ENCODE data around the gene PSMG4. TPM values are rescaled to one million over a fixed set of nuclear protein-coding genes. Genes with fewer than 3 reads are reported as not detected.

The PSMG4 gene
- total RNA-seq, 5 donors from 2014 or later (not counting 1 experiment from before 2014, with no cell fraction given) = 18.8 to 42.6 (median 33.6) TPM

GRCh38 chr6:3307436-3307835 is 48.7 kb downstream of the PSMG4 start:
- ChIA-PET CTCF (no interaction called here), POLR2A (no interaction called here)
- H3K27me3 ChIP-seq (replicated peaks in 1 of 2; ENCODE audit: control insufficient read depth in 2 of 2, extremely low read depth in 1 of 2, insufficient read depth in 2 of 2, low read length in 1 of 2) = peaks cover 0 to 18% of the 10 kb centered on the region in 2 experiments
- no peak overlapping the region for H3K4me3 Mint-ChIP-seq
- H3K36me3 ChIP-seq (ENCODE audit: control insufficient read depth in 2 of 2, extremely low read depth in 1 of 2, insufficient read depth in 1 of 2, low read length in 1 of 2) = peaks cover 0 to 2% of the 10 kb centered on the region in 2 donors
- no peaks in the 10 kb centered on the region for H3K4me1 ChIP-seq (ENCODE audit: control insufficient read depth in 1 of 2, extremely low read depth in 1 of 2, insufficient read depth in 2 of 2, low read length in 2 of 2)
- peaks cover 0 to 5% (median 0%) of the 10 kb centered on the region in 3 donors for H3K9me3 Mint-ChIP-seq
- H3K4me1 Mint-ChIP-seq = no peaks in the 10 kb centered on the region
- H3K4me3 ChIP-seq (ENCODE audit: control insufficient read depth in 1 of 2, extremely low read depth in 1 of 2, low read length in 1 of 2) = no peak overlapping the region
- DNase-seq (no peak), ATAC-seq (replicated peaks in 1 of 4) (no peak)
- WGBS (ENCODE audit: insufficient coverage) = 92% methylated on average over 8 of the region's 12 CpGs
- no peak overlapping the region for H3K27ac ChIP-seq (ENCODE audit: low read length)
- H3K27ac Mint-ChIP-seq = no peak overlapping the region
- H3K9me3 ChIP-seq = no peaks in the 10 kb centered on the region
- peaks cover 0 to 5% of the 10 kb centered on the region in 2 donors for H3K27me3 Mint-ChIP-seq
- H3K36me3 Mint-ChIP-seq = peaks cover 17% of the 10 kb centered on the region

- Histone ChIP-seq H3K4me1 (ENCODE audit: control insufficient read depth in 1 of 2, extremely low read depth in 1 of 2, insufficient read depth in 2 of 2, low read length in 2 of 2) (no peaks in the 10 kb centered on the region), H3K4me3 (ENCODE audit: control insufficient read depth in 1 of 2, extremely low read depth in 1 of 2, low read length in 1 of 2) (no peak overlapping the region), H3K36me3 (ENCODE audit: control insufficient read depth in 2 of 2, extremely low read depth in 1 of 2, insufficient read depth in 1 of 2, low read length in 1 of 2) (peaks cover 0 to 2% of the 10 kb centered on the region in 2 donors), H3K27me3 (replicated peaks in 1 of 2; ENCODE audit: control insufficient read depth in 2 of 2, extremely low read depth in 1 of 2, insufficient read depth in 2 of 2, low read length in 1 of 2) (peaks cover 0 to 21% of the 10 kb centered on the region in 2 experiments), H3K27ac (ENCODE audit: low read length) (no peak overlapping the region), H3K9me3 (no peaks in the 10 kb centered on the region)
- H3K9me3 Mint-ChIP-seq = peaks cover 0 to 5% (median 0%) of the 10 kb centered on the region in 3 donors
- ChIA-PET CTCF (no interaction called here), POLR2A (no interaction called here)
- peaks cover 12% of the 10 kb centered on the region for H3K36me3 Mint-ChIP-seq
- H3K27me3 Mint-ChIP-seq = no peaks in the 10 kb centered on the region
- DNase-seq (no peak), ATAC-seq (replicated peaks in 1 of 4) (no peak)
- H3K4me1 Mint-ChIP-seq = no peaks in the 10 kb centered on the region
- H3K27ac Mint-ChIP-seq = no peak overlapping the region
- H3K4me3 Mint-ChIP-seq = no peak overlapping the region
- 87% methylated on average over 5 of the region's 10 CpGs for WGBS (ENCODE audit: insufficient coverage)
Observed at GRCh38 chr6:3308106-3308505, 49.4 kb downstream of the PSMG4 start.

GRCh38 chr6:3309391-3310050 is 50.8 kb downstream of the PSMG4 start:
- H3K4me3 ChIP-seq (ENCODE audit: control insufficient read depth in 1 of 2, extremely low read depth in 1 of 2, low read length in 1 of 2) = no peak overlapping the region
- no peak overlapping the region for H3K4me3 Mint-ChIP-seq
- ChIA-PET CTCF (no interaction called here), POLR2A (no interaction called here)
- H3K27me3 ChIP-seq (replicated peaks in 1 of 2; ENCODE audit: control insufficient read depth in 2 of 2, extremely low read depth in 1 of 2, insufficient read depth in 2 of 2, low read length in 1 of 2) = peaks cover 0 to 16% of the 10 kb centered on the region in 2 experiments
- DNase-seq (no peak), ATAC-seq (replicated peaks in 1 of 4) (no peak)
- H3K27ac Mint-ChIP-seq = no peak overlapping the region
- H3K27ac ChIP-seq (ENCODE audit: low read length) = no peak overlapping the region
- WGBS (ENCODE audit: insufficient coverage) = 65% methylated on average over 9 of the region's 11 CpGs
- no peaks in the 10 kb centered on the region for H3K27me3 Mint-ChIP-seq
- no peaks in the 10 kb centered on the region for H3K9me3 Mint-ChIP-seq
- H3K36me3 Mint-ChIP-seq = peaks cover 7% of the 10 kb centered on the region
- no peaks in the 10 kb centered on the region for H3K9me3 ChIP-seq
- H3K36me3 ChIP-seq (ENCODE audit: control insufficient read depth in 2 of 2, extremely low read depth in 1 of 2, insufficient read depth in 1 of 2, low read length in 1 of 2) = peaks cover 0 to 2% of the 10 kb centered on the region in 2 donors
- no peaks in the 10 kb centered on the region for H3K4me1 ChIP-seq (ENCODE audit: control insufficient read depth in 1 of 2, extremely low read depth in 1 of 2, insufficient read depth in 2 of 2, low read length in 2 of 2)
- H3K4me1 Mint-ChIP-seq = no peaks in the 10 kb centered on the region

- ATAC-seq (replicated peaks in 1 of 4) = no peak
- DNase-seq = no peak
- CTCF ChIA-PET = no interaction called here
- H3K27ac ChIP-seq (ENCODE audit: low read length) = no peak overlapping the region
- no peaks in the 10 kb centered on the region for H3K4me1 ChIP-seq (ENCODE audit: control insufficient read depth in 1 of 2, extremely low read depth in 1 of 2, insufficient read depth in 2 of 2, low read length in 2 of 2)
- Mint-ChIP-seq H3K27ac (no peak overlapping the region), H3K27me3 (no peaks in the 10 kb centered on the region), H3K4me1 (no peaks in the 10 kb centered on the region), H3K4me3 (no peak overlapping the region), H3K36me3 (peaks cover 7% of the 10 kb centered on the region), H3K9me3 (no peaks in the 10 kb centered on the region)
- POLR2A ChIA-PET = no interaction called here
- no peak overlapping the region for H3K4me3 ChIP-seq (ENCODE audit: control insufficient read depth in 1 of 2, extremely low read depth in 1 of 2, low read length in 1 of 2)
- no peaks in the 10 kb centered on the region for H3K9me3 ChIP-seq
- peaks cover 0 to 2% of the 10 kb centered on the region in 2 donors for H3K36me3 ChIP-seq (ENCODE audit: control insufficient read depth in 2 of 2, extremely low read depth in 1 of 2, insufficient read depth in 1 of 2, low read length in 1 of 2)
- WGBS (ENCODE audit: insufficient coverage) = 100% methylated on average over 2 of the region's 6 CpGs
- peaks cover 0 to 12% of the 10 kb centered on the region in 2 experiments for H3K27me3 ChIP-seq (replicated peaks in 1 of 2; ENCODE audit: control insufficient read depth in 2 of 2, extremely low read depth in 1 of 2, insufficient read depth in 2 of 2, low read length in 1 of 2)
Observed at GRCh38 chr6:3310051-3310448, 51.3 kb downstream of the PSMG4 start.

- Histone ChIP-seq H3K27ac (ENCODE audit: low read length) (no peak overlapping the region), H3K36me3 (ENCODE audit: control insufficient read depth in 2 of 2, extremely low read depth in 1 of 2, insufficient read depth in 1 of 2, low read length in 1 of 2) (peaks cover 0 to 2% of the 10 kb centered on the region in 2 donors), H3K4me1 (ENCODE audit: control insufficient read depth in 1 of 2, extremely low read depth in 1 of 2, insufficient read depth in 2 of 2, low read length in 2 of 2) (no peaks in the 10 kb centered on the region), H3K9me3 (no peaks in the 10 kb centered on the region), H3K27me3 (replicated peaks in 1 of 2; ENCODE audit: control insufficient read depth in 2 of 2, extremely low read depth in 1 of 2, insufficient read depth in 2 of 2, low read length in 1 of 2) (peaks cover 0 to 16% of the 10 kb centered on the region in 2 experiments), H3K4me3 (ENCODE audit: control insufficient read depth in 1 of 2, extremely low read depth in 1 of 2, low read length in 1 of 2) (no peak overlapping the region)
- POLR2A ChIA-PET = no interaction called here
- no peak overlapping the region for H3K27ac Mint-ChIP-seq
- peaks cover 4% of the 10 kb centered on the region for H3K36me3 Mint-ChIP-seq
- no peaks in the 10 kb centered on the region for H3K27me3 Mint-ChIP-seq
- WGBS (ENCODE audit: insufficient coverage) = 80% methylated on average over 8 of the region's 9 CpGs
- no peaks in the 10 kb centered on the region for H3K4me1 Mint-ChIP-seq
- CTCF ChIA-PET = no interaction called here
- no peak overlapping the region for H3K4me3 Mint-ChIP-seq
- no peaks in the 10 kb centered on the region for H3K9me3 Mint-ChIP-seq
- DNase-seq (no peak), ATAC-seq (replicated peaks in 1 of 4) (no peak)
Observed at GRCh38 chr6:3310703-3311102, 52.0 kb downstream of the PSMG4 start.

- no peaks in the 10 kb centered on the region for H3K27me3 Mint-ChIP-seq
- H3K4me1 ChIP-seq (ENCODE audit: control insufficient read depth in 1 of 2, extremely low read depth in 1 of 2, insufficient read depth in 2 of 2, low read length in 2 of 2) = no peaks in the 10 kb centered on the region
- no peak overlapping the region for H3K27ac ChIP-seq (ENCODE audit: low read length)
- H3K27ac Mint-ChIP-seq = no peak overlapping the region
- H3K27me3 ChIP-seq (replicated peaks in 1 of 2; ENCODE audit: control insufficient read depth in 2 of 2, extremely low read depth in 1 of 2, insufficient read depth in 2 of 2, low read length in 1 of 2) = peaks cover 0 to 16% of the 10 kb centered on the region in 2 experiments
- H3K4me3 ChIP-seq (ENCODE audit: control insufficient read depth in 1 of 2, extremely low read depth in 1 of 2, low read length in 1 of 2) = no peak overlapping the region
- WGBS (ENCODE audit: insufficient coverage) = 93% methylated on average over 4 of the region's 6 CpGs
- no peaks in the 10 kb centered on the region for H3K9me3 Mint-ChIP-seq
- H3K36me3 ChIP-seq (ENCODE audit: control insufficient read depth in 2 of 2, extremely low read depth in 1 of 2, insufficient read depth in 1 of 2, low read length in 1 of 2) = peaks cover 0 to 2% of the 10 kb centered on the region in 2 donors
- DNase-seq (no peak), ATAC-seq (replicated peaks in 1 of 4) (no peak)
- H3K36me3 Mint-ChIP-seq = peaks cover 4% of the 10 kb centered on the region
- no peak overlapping the region for H3K4me3 Mint-ChIP-seq
- ChIA-PET CTCF (no interaction called here), POLR2A (no interaction called here)
- H3K9me3 ChIP-seq = no peaks in the 10 kb centered on the region
- H3K4me1 Mint-ChIP-seq = peaks cover 0 to under 1% (median 0%) of the 10 kb centered on the region in 3 donors
Observed at GRCh38 chr6:3311826-3312225, 53.1 kb downstream of the PSMG4 start.
